CD4-positive, alpha-beta T cell treated with Interleukin-4 for 1 hour (primary cell): ENCODE data around the gene MRTO4.
"Not testable (repeated sequence)": the region's sequence is repeated elsewhere in the genome, so short reads cannot be mapped to it uniquely, and the experiment has no call there.

Experiments used
- DNase-seq, 2 donors: peaks; one replicate each; pipeline ENCODE4 v3.0.0-alpha.2; 2020 to 2022

MRTO4 gene

DNA sequence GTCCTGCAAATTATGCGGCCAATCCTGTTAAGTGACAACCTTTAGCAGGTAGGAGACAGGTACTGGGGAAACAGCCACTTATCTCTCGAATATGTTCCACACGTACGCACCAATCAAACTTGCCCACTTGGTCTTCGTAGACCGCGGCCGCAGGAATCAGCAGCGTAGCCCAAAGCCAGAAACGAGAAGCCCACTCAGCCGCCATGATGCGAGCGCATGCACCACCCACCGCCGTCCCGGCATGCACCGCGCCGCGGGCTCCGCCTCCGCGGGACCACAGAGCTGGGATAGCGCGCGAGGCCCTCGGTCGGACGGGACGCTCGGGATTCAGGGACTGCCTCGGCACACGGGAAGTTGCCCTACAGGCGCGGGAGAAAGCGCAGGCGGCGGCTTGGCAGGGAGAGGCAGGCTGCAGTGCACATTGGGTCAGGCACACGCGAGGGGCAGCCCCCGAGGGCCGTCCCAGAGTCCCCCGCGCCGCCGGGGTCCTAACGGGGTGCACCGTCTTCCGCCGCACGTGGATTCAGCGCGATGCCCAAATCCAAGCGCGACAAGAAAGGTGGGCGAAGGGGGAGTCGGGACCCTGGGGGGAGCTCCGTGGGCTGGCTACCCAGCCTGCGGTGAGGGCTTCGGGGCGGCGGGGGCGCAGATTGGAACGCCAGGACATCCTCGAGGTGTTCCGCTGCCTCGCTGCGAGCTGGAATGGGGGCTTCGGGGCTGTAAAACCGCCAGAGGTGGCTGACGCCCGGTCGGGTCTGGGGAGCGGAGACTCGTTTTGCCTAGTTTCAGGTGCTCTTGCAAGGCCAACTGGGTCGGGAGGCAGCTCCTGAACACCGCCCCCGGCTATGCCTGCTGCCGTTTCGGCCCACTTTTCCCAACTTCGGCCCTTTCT lies at the start of gene MRTO4, which contains the start of gene EMC1:
Gene MRTO4, plus strand, starts transcription at position 501 of the 892 bp plus-strand sequence. Its CDS starts 31 bp downstream, at position 532.
Gene EMC1, minus strand, starts transcription at position 220 of the 892 bp plus-strand sequence. Its CDS starts 15 bp downstream, at position 205.
- peak; percentile 81 to 88 for DNase-seq

DNA sequence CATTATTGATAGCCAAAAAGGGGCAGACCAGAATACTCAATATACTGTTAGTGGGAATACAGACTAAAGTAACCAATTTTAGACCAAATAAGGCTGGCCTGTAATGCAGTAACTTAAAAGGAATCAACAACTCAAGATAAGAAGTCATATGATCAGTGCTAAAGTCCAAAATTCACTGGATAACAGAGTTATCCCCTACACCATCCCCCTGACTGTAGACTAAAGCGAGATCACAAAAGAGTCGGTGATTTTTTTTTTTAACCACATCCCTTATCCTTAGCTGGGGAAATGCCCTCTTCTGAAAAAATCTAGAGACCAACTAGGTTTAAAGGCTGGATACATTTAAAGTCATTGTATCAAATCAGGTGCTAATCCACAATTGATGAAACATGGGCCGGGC lies 49.2 kb upstream of the MRTO4 start:
- DNase-seq: peak in 1 of 2 donors; percentile 17

DNA sequence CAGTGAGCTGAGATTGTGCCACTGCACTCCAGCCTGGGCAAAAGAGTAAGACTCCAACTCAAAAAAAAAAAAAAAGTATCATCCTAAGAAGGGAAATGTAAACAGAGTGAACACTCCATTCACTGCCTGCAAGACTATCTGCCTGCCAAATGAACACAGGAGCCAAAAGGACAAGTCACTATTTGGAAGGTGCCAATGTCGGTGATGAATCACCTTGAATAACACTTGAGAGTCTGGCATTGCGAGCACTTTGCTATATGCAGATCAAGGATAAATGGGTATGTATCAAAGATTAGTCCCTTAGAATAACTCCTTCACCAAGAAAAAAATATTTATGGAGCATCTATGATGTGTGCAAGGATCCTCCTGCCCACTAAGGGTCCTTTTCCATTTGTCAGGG lies 48.2 kb upstream of the MRTO4 start:
- no peak for DNase-seq

DNA sequence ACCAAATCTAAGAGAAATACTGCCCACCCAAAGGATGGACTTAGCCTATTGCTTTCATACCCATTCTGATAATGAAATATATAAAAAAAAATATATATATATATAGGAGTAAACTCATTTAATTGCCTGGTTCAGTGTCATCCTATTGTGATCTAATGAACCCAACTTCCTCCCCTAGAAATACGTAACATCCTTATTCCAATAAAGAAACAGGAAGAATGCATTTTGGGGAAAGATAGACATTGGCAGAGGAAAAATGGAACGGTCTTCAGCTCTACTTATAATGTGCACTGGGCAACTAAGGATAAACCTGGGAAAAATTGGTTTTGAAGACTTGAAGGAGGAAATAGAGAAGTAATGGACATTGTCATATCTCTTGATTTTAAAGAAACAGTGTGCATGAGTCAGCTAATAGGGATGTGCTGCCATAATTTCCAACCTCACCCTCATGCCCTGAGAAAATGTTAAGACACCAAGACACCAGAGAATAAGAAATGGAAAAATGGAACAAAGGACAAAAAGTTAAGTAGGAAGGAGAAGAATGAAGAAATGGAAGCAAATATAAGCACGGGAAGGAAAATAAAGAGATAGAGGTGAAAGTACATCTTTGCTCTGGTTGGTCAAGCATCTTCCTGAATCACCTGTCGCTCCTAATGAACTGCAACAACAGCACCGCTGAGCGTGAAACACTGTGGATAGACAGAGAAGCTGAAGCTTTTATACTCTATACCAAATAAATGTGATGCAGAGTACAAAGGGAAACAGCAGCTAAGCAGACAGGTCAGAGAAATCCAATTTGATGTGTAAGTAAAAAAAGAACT lies 46.9 kb upstream of the MRTO4 start:
- no peak for DNase-seq

DNA sequence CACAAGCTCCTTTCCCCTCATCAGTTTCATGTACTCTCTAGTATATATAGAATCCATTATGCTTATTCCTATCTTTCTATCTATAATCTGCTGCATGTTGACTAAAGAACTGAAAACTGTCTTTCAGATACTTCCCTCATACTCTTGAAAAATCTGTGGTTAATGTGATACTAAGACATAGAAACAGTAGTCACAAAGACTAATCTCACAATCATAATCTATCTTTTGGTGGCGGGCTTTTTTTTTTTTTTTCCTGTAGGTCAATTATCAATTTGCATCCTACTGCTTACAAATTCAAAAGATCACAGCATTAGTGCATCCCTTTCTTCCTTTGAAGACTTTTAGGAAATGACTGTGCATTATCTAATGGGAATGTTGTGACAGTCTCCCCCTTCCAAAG lies 46.2 kb upstream of the MRTO4 start:
- DNase-seq: no peak

DNA sequence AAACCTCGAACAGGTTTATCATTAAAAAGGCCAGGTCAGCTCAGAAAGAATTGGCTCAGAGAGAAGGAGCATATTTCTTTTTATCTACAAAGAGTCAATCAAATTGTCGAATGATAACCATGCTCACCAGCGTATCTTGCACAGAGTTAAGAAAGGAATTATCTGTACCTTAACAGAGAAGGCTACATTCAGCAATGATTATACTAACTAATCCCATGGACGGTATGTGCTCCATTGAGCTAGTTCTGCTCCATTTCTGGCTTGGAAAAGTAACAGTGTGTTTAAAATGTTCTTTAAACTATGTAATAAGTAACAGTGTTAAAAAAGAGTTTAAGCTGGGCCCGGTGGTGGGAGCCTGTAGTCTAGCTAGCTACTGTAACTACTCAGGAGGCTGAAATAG lies 45.8 kb upstream of the MRTO4 start:
- DNase-seq: no peak

DNA sequence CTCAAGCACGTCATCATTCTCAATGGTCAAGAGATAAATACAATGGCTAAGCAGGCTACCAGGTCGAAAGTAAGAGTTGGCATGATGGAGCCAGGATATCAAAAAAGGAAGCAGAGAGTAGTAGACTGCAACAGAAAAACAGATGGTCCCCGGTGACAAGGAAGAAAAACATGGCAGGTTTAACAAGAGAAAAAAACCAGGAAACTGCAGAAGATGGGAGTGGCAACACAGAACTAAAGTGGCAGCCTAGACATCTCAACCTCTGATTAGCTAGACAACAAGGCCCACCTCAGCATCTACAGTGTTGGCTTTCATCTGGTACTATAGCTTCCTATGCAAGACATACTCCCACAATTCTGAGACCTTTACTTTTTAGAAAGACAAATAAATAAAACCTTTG lies 44.7 kb upstream of the MRTO4 start:
- no peak for DNase-seq

DNA sequence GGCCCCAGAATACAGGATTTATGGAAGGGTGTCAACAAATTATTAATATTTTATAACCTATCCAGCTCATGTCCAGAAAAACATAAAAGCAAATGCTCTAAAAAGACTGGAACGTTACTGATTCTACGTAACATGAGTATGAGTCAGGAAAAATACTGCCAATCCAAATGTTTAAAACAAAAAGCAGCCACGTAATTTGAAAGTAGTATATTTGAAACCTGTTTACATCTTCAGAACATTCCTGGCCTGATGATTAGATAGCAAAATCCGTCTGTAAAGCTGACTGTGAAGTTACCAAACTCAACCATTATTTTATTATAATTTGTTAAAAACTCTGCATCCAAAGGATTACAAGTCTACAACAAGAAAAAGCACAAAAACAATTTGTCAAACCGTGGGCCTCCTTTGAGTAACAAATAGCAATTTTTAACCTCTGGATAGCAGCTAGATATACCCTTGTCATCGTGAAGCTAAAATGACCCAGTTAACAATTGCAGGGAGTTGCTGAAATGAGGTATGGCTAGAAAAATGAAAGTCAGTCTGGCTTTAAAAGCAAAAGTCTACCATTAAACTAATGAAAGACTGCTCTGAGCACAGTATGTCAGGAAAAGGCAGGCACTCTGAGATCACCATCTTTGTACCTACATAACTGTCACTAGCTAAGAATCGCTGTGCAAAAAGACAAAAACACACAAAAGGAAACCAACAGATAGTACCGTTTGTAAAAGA lies 42.7 kb upstream of the MRTO4 start:
- DNase-seq: peak in 1 of 2 donors; percentile 9

DNA sequence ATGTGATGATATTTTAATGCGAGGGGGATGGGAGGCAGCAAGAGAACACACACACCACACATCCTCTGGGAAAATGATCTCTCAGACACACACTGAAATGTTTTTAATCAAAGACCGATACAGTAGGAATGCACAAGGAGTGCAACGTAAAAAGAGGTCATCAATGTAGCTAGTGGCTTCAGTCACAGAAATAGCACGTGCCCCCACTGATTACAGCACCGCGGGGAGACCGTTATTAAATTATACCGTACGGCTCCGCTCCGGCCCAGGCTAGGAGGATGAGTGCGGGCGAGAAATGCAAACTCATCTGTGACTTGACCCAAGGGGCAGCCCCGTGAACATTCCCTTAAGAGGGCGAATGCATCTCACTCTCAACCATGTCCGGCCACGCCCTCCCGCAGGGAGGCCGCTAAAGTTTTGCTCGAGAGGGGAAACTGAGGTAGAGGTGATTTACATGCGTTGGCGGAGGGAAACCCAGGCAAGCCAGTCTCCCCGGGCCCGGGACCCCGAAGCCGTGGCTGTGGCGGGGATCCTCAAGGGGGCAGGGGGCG lies 42.1 kb upstream of the MRTO4 start:
- peak; percentile 53 to 64 for DNase-seq

DNA sequence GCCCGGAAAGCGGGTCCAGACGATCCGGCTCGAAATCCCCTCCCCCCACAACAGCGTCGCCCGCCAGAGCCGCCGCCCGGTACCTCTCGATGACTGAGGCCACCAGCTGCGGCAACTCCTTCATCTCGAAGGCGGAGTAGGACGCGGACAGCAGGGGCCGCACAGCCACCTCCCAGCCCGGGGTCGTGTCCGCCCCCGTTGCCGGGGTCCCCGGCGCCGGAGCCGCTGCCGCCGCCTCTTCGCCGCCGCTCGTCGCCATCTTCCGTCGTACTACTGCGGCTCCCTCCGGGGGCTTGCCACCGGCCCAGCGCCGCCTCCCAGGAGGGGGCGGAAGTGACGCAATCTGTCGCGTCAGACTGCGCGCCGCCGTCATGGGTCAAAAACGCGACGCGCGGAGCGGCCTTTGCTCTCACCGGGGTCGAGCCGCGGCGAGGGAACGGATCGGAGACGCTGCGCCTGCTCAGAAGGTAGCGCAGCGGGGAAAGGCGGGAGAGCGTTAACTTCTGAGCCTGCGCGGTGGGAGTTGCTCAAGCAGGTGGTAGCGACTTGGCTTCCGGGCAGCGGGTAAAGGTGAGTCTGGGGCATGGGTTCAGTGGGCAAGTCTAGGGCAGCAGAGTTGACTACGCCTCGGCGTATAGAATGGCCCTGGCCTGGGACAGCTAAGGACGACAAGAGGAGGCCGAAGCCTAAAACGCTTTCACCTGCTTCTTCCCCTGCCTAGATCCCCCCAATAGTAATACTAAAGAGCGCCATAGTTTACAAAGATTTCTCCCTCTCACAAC lies 41.4 kb upstream of the MRTO4 start, which contains the start of gene UBR4:
Gene UBR4, minus strand, starts transcription at position 277 of the 782 bp plus-strand sequence. Its CDS starts 18 bp downstream, at position 259.
- peak; percentile 96 to 97 for DNase-seq

DNA sequence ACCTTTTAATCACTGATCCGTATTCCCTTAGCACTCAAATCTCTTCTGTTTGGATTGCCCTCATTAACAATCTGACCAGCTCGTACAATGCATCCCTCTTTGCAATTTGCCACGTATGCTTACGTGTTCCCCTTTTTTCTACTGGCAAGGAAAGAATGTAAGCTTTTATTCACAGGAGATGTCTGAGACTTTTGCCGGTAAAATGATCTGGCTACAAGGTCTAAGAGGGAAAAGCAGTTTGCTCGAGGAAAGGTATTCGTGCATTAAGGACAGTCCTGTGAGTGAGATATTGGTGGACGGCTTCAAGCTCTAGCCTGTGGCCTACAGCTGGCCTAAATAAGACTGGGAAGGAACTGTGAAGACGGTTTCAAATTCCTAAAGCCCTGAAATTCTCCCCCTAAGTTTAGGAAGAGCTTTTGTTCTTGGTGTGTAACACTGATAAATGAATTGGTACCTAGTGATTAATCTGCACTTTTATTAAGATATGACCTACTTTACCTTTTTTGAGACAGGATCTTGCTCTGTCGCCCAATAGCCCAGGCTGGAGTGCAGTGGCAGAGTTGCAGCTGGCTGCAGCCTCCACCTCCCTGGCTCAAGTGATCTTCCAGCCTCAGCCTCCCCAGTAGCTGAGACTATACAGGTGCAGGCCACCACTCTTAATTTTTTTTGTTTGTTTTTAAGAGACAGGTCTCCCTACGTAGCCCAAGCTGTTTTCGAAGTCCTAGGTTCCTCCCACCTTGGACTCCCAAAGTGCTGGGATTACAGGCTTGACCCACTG lies 40.6 kb upstream of the MRTO4 start:
- no peak for DNase-seq

DNA sequence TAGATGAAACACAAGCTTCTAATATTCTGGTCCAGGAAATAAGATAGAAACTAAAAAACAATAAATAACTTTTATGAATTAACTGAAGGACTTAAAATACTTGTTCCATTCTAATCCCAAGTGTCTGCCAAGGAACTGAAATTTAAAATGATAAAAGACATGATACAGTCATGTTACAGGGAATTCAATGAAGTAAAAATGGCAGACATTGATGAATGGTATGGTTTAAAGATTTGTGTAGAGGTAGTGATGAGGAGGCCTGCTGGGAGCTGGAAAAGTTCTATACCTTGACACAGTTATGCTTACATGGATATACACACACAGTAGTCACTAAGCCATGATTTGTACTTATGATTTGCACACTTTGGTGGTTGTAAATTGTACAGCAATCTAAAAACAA lies 39.4 kb upstream of the MRTO4 start:
- DNase-seq: no peak

DNA sequence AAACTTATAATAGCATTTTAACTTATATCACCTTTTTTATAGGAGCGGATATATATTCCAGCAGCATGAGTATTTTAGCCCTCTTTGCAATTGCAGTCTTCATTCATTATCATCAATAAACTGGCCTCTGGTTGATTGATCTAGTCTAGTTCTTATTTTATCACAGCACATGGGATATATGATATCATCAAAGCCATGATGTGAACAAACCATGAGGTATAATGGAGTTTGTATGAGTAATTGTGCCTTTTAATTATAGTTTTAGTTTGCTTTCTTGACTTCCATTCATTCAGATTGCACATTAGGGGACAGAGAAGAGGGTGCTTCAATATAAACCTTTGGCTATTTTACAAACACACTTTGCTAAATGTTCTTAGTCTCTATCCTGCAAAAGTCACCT lies 38.0 kb upstream of the MRTO4 start:
- no peak for DNase-seq

DNA sequence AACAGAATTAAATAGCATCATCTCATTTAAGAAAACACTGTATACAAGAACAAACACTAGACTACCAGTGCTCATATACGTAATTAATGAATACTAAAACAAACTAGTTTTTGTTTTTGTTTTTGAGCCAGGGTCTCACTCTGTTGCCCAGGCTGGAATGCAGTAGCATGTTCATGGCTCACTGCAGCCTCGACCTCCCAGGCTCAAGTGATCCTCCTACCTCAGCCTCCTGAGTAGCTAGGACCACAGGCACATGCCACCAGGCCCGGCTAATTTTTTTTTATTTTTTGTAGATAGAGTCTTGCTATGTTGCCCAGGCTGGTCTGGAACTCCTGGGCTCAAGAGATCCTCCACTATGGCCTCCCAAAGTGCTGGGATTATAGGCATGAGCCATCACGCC lies 35.0 kb upstream of the MRTO4 start:
- not testable (repeated sequence) for DNase-seq

DNA sequence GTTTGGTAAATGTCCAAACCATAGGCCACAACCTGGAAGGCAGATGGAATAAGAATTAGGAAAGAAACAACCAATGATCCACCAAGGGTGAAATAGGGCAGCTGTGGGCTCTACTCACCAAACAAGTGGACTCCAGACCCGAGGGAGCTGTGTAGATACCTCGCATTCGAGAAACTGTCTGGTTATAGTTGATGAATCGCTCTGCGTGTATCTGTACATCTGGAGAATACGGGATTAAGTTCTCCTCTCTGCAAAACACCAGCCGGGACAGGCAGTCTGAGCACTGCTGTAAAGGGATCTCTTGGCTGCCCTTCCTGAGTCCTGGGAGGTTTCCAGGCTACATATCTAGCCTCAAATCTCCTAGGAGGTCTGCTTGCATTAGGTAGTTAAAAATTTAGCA lies 32.2 kb upstream of the MRTO4 start:
- no peak for DNase-seq

DNA sequence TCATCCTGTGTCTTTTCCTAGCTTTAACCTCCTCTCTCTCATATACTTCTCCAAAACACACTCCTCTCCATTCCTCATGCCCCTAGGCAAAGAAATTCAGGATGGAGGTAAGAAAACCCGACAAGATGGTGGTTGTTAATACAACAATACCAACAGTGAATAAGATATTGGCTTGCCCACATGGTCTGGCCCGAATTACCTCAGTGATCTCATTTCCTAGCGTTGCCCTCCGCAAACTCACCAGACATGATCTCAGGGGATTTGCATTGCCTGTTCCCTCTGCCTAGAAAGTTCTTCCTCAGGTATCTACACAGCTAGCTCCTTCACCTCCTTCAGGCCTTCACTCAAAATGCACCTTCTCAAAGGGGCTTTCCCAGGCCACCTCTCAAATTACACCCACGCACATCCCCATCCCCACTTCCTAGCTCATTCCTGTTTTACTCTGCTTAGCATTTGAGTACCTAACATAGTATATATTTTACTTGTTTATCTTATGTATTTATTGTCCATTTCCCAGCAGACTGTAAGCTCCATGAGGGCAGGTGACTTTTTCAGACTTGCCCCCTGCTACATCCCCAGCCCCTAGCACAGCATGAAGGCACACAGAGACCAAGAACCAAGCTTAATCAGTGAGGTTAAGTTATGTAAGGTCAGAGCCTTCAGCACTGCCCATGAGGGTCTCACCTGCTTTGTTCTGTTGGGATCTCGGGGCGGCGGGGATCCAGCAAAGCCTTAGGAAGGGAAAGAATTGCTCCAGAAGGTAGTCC lies 31.3 kb upstream of the MRTO4 start:
- no peak for DNase-seq

DNA sequence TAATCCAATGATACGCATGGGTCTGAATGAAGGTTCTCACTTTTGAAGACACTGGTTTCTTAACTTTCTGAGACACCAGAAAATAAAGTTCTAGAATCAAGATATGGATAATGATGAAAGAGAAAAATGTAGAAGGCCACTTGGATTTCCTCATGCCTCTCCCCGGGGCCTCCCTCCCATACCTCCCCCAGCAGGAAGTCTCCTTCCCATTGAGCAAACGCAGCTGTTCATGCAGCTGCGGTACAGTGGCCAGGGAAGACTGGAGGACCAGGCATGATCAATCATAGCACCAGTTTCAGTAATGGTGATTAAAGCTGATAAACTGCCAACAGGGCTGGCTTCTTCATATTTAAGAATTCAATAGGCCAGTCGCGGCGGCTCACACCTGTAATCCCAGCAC lies 30.6 kb upstream of the MRTO4 start:
- no peak for DNase-seq

DNA sequence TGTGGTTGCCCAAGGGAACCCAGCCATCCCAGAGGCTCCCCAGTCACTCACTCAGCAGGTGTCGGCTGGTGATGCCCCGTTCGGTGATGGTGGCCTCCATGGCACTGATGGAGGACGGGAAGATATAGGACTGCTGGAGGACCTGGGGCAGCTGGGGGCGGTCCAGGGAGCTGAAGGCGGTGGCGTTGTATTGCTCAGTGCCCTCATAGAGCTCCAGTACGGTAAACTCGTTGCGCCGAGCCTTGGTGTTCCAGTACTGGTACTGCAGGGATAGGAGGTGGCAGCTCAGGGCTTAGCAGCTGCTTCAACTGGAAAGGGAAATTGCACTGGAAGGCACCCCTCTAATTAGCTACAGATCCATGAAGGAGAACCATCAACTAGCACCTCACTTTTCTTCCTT lies 29.0 kb upstream of the MRTO4 start:
- no peak for DNase-seq

DNA sequence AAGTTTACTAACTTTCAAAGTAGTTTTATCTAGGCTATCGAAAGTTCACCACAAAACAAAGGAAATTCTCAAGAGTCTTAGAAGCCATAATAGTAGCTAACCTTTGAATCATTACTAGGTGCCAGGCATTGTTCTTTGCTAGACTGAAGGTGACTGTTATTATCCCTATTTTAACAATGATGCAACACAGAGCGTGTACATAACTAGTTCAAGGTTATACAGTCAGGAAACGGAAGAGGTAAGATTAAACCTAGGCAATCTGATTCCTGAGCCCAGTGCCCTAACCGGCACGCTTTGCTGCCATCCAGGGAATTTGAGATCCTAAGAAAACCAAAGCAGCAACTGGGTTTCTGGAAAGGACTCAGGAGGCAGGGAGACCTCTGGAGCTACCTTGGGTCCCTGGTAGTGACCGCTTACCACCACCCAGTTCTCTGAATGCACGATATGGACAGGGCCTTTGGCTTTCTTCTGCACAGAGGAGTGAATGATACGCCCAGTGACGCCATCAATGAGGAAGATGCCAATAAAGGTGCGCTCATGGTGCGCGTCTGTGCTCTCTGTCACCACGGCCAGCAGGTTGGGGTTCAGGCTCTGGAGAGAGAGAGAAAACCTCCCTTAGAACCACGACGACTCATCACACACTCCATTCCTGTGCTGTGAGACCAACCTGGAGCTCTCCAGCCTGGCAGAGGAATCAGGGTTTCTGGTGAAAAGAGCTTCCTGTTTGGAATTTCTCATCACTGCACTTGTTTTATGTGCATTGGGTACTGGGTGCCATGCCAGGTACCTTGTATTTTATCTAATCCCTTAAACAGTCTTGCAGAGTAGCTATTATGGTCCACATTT lies 28.4 kb upstream of the MRTO4 start:
- no peak for DNase-seq
